ENCODE results near the gene ITGA5. TPM values are rescaled to one million over a fixed set of nuclear protein-coding genes. Genes with fewer than 3 reads are reported as not detected.

Gene ITGA5
- total RNA-seq, 1 donor from 2014 or later, result 317 TPM

DNA sequence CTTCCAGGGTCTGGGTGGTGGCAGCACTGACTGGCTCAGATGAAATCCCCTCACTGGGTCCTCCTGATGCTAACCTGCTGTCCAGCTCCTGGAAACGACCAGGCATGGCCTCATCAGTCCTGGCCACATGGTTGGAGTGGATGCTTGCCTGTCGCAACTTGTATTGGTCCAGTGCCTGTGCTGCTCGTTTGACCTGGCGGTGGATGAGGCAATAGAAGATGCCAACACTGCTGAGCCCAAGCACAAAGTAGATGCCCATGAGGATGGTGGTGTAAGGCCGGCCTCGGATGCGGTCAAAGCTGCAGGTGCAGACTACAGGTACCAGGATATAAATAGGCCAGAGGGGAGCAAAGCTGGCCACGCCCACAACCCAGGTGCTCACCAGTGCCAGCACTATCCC is 56.0 kb downstream of the ITGA5 start:
- H3K27ac Mint-ChIP-seq (ENCODE audit: unreplicated experiment), result no peak overlapping the region
- no peak overlapping the region for H3K27ac ChIP-seq (ENCODE audit: low read depth, low read length)
- no peak for FAIRE-seq

DNA sequence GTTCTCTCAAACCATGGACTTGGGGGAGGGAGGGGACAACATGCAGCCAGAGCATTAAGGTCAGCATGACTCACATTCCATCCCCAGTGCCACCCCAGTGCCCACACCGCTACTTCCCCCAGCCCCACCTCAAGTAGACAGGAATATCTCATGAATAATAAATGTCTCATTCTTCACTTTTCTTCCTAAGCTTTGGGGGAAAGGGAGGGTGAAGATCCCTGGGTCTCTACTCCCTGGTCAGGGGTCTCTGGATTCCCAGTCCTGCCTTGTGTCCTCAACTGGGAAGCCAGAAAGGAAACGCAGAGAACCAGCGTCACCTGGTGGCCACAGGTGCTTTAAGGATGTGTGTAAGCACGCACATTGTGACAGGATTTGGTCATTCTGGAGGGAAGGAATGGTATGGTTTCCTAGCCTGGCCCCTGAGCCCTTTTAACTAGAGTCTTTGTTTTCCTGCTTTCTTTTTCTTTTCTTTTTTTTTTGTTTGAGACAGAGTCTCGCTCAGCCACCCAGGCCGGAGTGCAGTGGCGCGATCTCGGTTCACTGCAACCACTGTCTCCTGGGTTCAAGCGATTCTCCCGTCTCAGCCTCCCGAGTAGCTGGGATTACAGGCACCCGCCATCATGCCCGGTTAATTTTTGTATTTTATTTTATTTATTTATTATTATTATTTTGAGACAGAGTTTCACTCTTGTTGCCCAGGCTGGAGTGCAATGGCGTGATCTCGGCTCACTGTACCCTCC is 58.2 kb downstream of the ITGA5 start:
- DNase-seq (ENCODE audit: low read depth), result peak; percentile 60
- FAIRE-seq, result no peak
- Histone ChIP-seq H3K27me3 (ENCODE audit: insufficient read depth, low read length) (no peaks in the 10 kb centered on the region), H3K9me3 (ENCODE audit: insufficient read depth, low read depth, low read length) (no peaks in the 10 kb centered on the region), H3K9ac (ENCODE audit: low read length) (peak overlapping the region; percentile 100), H3K4me1 (ENCODE audit: insufficient read depth, low read length) (peaks cover 30% of the 10 kb centered on the region), H3K79me2 (ENCODE audit: insufficient read depth, low read length) (no peaks in the 10 kb centered on the region), H3K36me3 (ENCODE audit: insufficient read depth, low read length) (no peaks in the 10 kb centered on the region), H3K27ac (ENCODE audit: low read depth, low read length) (peak overlapping the region; percentile 97), H2AFZ (ENCODE audit: low read depth, low read length) (no peak overlapping the region), H4K20me1 (ENCODE audit: insufficient read depth, low read length) (no peaks in the 10 kb centered on the region), H3K4me3 (ENCODE audit: insufficient read depth, low read depth, low read length) (no peak overlapping the region), H3K4me2 (ENCODE audit: low read length) (peak overlapping the region; percentile 100)
- Mint-ChIP-seq H3K4me3 (ENCODE audit: unreplicated experiment) (peak overlapping the region; percentile 57), H3K27me3 (ENCODE audit: low read depth, unreplicated experiment) (peaks cover 6% of the 10 kb centered on the region), H3K4me1 (ENCODE audit: low read depth, unreplicated experiment) (peaks cover 8% of the 10 kb centered on the region), H3K9me3 (ENCODE audit: unreplicated experiment) (no peaks in the 10 kb centered on the region), H3K27ac (ENCODE audit: unreplicated experiment) (peak overlapping the region; percentile 84), H3K36me3 (ENCODE audit: low read depth, unreplicated experiment) (no peaks in the 10 kb centered on the region)
- TF ChIP-seq, protein P1, sequence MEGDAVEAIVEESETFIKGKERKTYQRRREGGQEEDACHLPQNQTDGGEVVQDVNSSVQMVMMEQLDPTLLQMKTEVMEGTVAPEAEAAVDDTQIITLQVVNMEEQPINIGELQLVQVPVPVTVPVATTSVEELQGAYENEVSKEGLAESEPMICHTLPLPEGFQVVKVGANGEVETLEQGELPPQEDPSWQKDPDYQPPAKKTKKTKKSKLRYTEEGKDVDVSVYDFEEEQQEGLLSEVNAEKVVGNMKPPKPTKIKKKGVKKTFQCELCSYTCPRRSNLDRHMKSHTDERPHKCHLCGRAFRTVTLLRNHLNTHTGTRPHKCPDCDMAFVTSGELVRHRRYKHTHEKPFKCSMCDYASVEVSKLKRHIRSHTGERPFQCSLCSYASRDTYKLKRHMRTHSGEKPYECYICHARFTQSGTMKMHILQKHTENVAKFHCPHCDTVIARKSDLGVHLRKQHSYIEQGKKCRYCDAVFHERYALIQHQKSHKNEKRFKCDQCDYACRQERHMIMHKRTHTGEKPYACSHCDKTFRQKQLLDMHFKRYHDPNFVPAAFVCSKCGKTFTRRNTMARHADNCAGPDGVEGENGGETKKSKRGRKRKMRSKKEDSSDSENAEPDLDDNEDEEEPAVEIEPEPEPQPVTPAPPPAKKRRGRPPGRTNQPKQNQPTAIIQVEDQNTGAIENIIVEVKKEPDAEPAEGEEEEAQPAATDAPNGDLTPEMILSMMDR (IDR thresholded peaks at IDR 0.05; ENCODE audit: insufficient read depth, low read depth, low read length), result peak; percentile 78
- TF ChIP-seq EZH2 (IDR thresholded peaks at IDR 0.05; ENCODE audit: insufficient read depth, low read length), result no peak

More for the DNA sequence above, 56.0 kb downstream of the ITGA5 start:
- no peaks in the 10 kb centered on the region for H3K9me3 ChIP-seq (ENCODE audit: insufficient read depth, low read depth, low read length)
- no peaks in the 10 kb centered on the region for H3K79me2 ChIP-seq (ENCODE audit: insufficient read depth, low read length)
- no peaks in the 10 kb centered on the region for H3K9me3 Mint-ChIP-seq (ENCODE audit: unreplicated experiment)
- no peaks in the 10 kb centered on the region for H4K20me1 ChIP-seq (ENCODE audit: insufficient read depth, low read length)
- no peak overlapping the region for H3K4me3 ChIP-seq (ENCODE audit: insufficient read depth, low read depth, low read length)
- H3K27me3 ChIP-seq (ENCODE audit: insufficient read depth, low read length), result no peaks in the 10 kb centered on the region
- H3K4me3 Mint-ChIP-seq (ENCODE audit: unreplicated experiment), result no peak overlapping the region
- no peak overlapping the region for H2AFZ ChIP-seq (ENCODE audit: low read depth, low read length)
- TF ChIP-seq EZH2 (IDR thresholded peaks at IDR 0.05; ENCODE audit: insufficient read depth, low read length), result no peak
- TF ChIP-seq, protein P1 (IDR thresholded peaks at IDR 0.05; ENCODE audit: insufficient read depth, low read depth, low read length), result no peak
- peaks cover 15% of the 10 kb centered on the region for H3K4me1 Mint-ChIP-seq (ENCODE audit: low read depth, unreplicated experiment)
- peaks cover 6% of the 10 kb centered on the region for H3K27me3 Mint-ChIP-seq (ENCODE audit: low read depth, unreplicated experiment)
- no peak overlapping the region for H3K4me2 ChIP-seq (ENCODE audit: low read length)
- H3K36me3 ChIP-seq (ENCODE audit: insufficient read depth, low read length), result no peaks in the 10 kb centered on the region
- H3K9ac ChIP-seq (ENCODE audit: low read length), result no peak overlapping the region
- DNase-seq (ENCODE audit: low read depth), result no peak
- H3K36me3 Mint-ChIP-seq (ENCODE audit: low read depth, unreplicated experiment), result peaks cover 1% of the 10 kb centered on the region
- H3K4me1 ChIP-seq (ENCODE audit: insufficient read depth, low read length), result peaks cover 24% of the 10 kb centered on the region

DNA sequence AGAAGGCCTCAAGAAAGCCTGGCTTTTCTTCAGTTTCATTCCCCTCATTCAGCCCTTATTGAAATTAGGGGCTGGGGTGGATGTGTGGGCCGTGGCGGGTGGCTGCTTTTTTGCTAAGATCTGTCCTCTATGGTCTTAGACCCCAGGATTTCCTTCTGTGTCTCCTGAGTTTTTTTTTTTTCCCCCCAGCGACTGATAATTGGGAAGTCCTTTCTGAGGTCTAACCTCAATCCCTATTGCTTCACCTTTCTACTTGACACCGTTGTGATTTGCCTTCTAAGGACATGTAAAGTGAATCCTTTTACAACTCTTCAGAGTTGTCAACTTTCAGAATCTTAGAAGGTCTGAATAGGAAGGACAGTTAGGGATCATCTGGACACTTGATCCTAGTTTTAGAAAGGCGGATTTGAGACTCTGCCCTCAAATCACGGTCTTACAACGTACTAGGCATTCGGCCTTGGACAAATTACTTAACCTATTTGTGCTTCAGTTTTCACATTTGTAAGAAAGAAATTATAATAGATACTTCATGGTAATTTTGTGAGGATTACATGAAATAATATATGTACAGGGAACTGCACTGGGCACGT is 59.2 kb downstream of the ITGA5 start:
- peak overlapping the region; percentile 100 for H3K9ac ChIP-seq (ENCODE audit: low read length)
- H3K36me3 ChIP-seq (ENCODE audit: insufficient read depth, low read length), result no peaks in the 10 kb centered on the region
- TF ChIP-seq, protein P1 (IDR thresholded peaks at IDR 0.05; ENCODE audit: insufficient read depth, low read depth, low read length), result no peak
- no peak for TF ChIP-seq EZH2 (IDR thresholded peaks at IDR 0.05; ENCODE audit: insufficient read depth, low read length)
- no peaks in the 10 kb centered on the region for H3K9me3 ChIP-seq (ENCODE audit: insufficient read depth, low read depth, low read length)
- Mint-ChIP-seq H3K4me1 (ENCODE audit: low read depth, unreplicated experiment) (peaks cover 15% of the 10 kb centered on the region), H3K4me3 (ENCODE audit: unreplicated experiment) (no peak overlapping the region), H3K27ac (ENCODE audit: unreplicated experiment) (peak overlapping the region; percentile 84), H3K27me3 (ENCODE audit: low read depth, unreplicated experiment) (peaks cover 6% of the 10 kb centered on the region), H3K9me3 (ENCODE audit: unreplicated experiment) (no peaks in the 10 kb centered on the region), H3K36me3 (ENCODE audit: low read depth, unreplicated experiment) (no peaks in the 10 kb centered on the region)
- peaks cover 30% of the 10 kb centered on the region for H3K4me1 ChIP-seq (ENCODE audit: insufficient read depth, low read length)
- H3K27ac ChIP-seq (ENCODE audit: low read depth, low read length), result peak overlapping the region; percentile 97
- no peak for FAIRE-seq
- H3K27me3 ChIP-seq (ENCODE audit: insufficient read depth, low read length), result no peaks in the 10 kb centered on the region
- peak overlapping the region; percentile 100 for H3K4me2 ChIP-seq (ENCODE audit: low read length)
- no peak for DNase-seq (ENCODE audit: low read depth)
- H3K4me3 ChIP-seq (ENCODE audit: insufficient read depth, low read depth, low read length), result peak overlapping the region; percentile 47
- no peaks in the 10 kb centered on the region for H3K79me2 ChIP-seq (ENCODE audit: insufficient read depth, low read length)
- H2AFZ ChIP-seq (ENCODE audit: low read depth, low read length), result peak overlapping the region; percentile 69
- no peaks in the 10 kb centered on the region for H4K20me1 ChIP-seq (ENCODE audit: insufficient read depth, low read length)
